H1 (cell line): Measurements from ENCODE around the gene APOM. TPM values are rescaled to one million over a fixed set of nuclear protein-coding genes. Genes with fewer than 3 reads are reported as not detected.

Experiments used
- CTCF ChIA-PET: fragments of 300-600 bp; sonication (Branson Sonifier 250); formaldehyde crosslinking; loops from one replicate; lab custom pipeline; 2021; ENCODE audit not compliant: partially characterized antibody; lab: Charles Lee
- POLR2A ChIA-PET: fragments of 300-600 bp; sonication (Branson Sonifier 250); formaldehyde crosslinking; loops from one replicate; lab custom pipeline; 2021; ENCODE audit warnings: inconsistent platforms; ENCODE audit not compliant: partially characterized antibody; lab: Charles Lee
- DNase-seq, 2 experiments: peaks; one replicate each; pipeline versions ENCODE4 v3.0.0 to v3.0.0-alpha.2; 2010 to 2022; ENCODE audit warnings: low spot score in 2 of 2, low read depth in 1 of 2, mixed read lengths in 1 of 2
- FAIRE-seq: peaks from 2 replicates; lab custom pipeline; 2011; peaks lifted over from hg19 to GRCh38; lab: Jason Lieb, UNC
- H2AFZ ChIP-seq: 2 replicates; pipeline ENCODE4 v1.8.1; 2012; ENCODE audit warnings: low read length, inconsistent platforms
- H2AK5ac ChIP-seq: 2 replicates; pipeline ENCODE4 v1.6.1; 2013; ENCODE audit warnings: low read depth, low read length
- H2BK120ac ChIP-seq: replicated peaks from 2 replicates; pipeline ENCODE3; 2013; ENCODE audit warnings: low read depth, low read length, inconsistent platforms
- H2BK12ac ChIP-seq: 2 replicates; pipeline ENCODE4 v1.6.1; 2013; ENCODE audit warnings: low read depth, low read length
- H2BK15ac ChIP-seq: 2 replicates; pipeline ENCODE4 v1.6.1; 2013; ENCODE audit warnings: low read length
- H2BK20ac ChIP-seq: 2 replicates; pipeline ENCODE4 v1.6.1; 2013; ENCODE audit warnings: low read length
- H2BK5ac ChIP-seq: 2 replicates; pipeline ENCODE4 v1.6.1; 2013; ENCODE audit warnings: low read depth, low read length
- H3K14ac ChIP-seq: 2 replicates; pipeline ENCODE4 v1.6.1; 2013; ENCODE audit warnings: inconsistent platforms; ENCODE audit not compliant: insufficient read length
- H3K18ac ChIP-seq: 2 replicates; pipeline ENCODE4 v1.6.1; 2013; ENCODE audit warnings: low read length; ENCODE audit errors: extremely low read depth
- H3K23ac ChIP-seq: 2 replicates; pipeline ENCODE4 v1.6.1; 2013; ENCODE audit warnings: inconsistent platforms; ENCODE audit not compliant: insufficient read length
- H3K23me2 ChIP-seq: 2 replicates; pipeline ENCODE4 v1.6.1; 2013; ENCODE audit warnings: low read depth, low read length
- H3K27ac ChIP-seq: 2 replicates; pipeline ENCODE4 v1.6.1; 2011; ENCODE audit warnings: low read depth, low read length, inconsistent platforms
- H3K27me3 ChIP-seq, 4 experiments: replicated peaks in 1 of 4; 1 replicate in 1 of 4; 2 replicates in 3 of 4; pipeline versions ENCODE4 v1.6.1 to v1.8.1; 2011 to 2013; ENCODE audit warnings: low read length in 3 of 4, mild to moderate bottlenecking in 3 of 4, inconsistent platforms in 2 of 4, mixed read lengths in 2 of 4, moderate library complexity in 1 of 4; ENCODE audit not compliant: control insufficient read depth in 3 of 4, insufficient read depth in 3 of 4; ENCODE audit errors: extremely low read depth in 1 of 4
- H3K36me3 ChIP-seq, 4 experiments: 2 replicates each; pipeline versions ENCODE4 v1.6.1 to v1.8.1; 2011 to 2013; ENCODE audit warnings: mild to moderate bottlenecking in 4 of 4, low read length in 3 of 4, moderate library complexity in 2 of 4, control low read depth in 1 of 4, inconsistent platforms in 1 of 4; ENCODE audit not compliant: insufficient read depth in 4 of 4, control insufficient read depth in 2 of 4
- H3K4ac ChIP-seq: replicated peaks from 2 replicates; pipeline ENCODE3; 2013; ENCODE audit warnings: low read length, low read depth, mixed read lengths, inconsistent platforms; ENCODE audit not compliant: insufficient read length
- H3K4me1 ChIP-seq, 4 experiments: replicated peaks in 1 of 4; 1 replicate in 1 of 4; 2 replicates in 3 of 4; pipeline versions ENCODE4 v1.6.1 to v1.8.1; 2011 to 2013; ENCODE audit warnings: low read length in 3 of 4, inconsistent platforms in 2 of 4, mixed read lengths in 1 of 4; ENCODE audit not compliant: insufficient read depth in 4 of 4, control insufficient read depth in 3 of 4
- H3K4me2 ChIP-seq, 2 experiments: 2 replicates each; pipeline versions ENCODE4 v1.6.1 to v1.8.1; 2011 to 2013; ENCODE audit warnings: low read depth in 2 of 2, low read length in 2 of 2, control low read depth in 1 of 2, inconsistent platforms in 1 of 2, mild to moderate bottlenecking in 1 of 2; ENCODE audit not compliant: insufficient read depth in 1 of 2
- H3K4me3 ChIP-seq, 4 experiments: fragments of 200-600, 300-600 bp in 1 of 4; sonication (generic), shearing (Covaris generic), sonication (Bioruptor Twin) in 1 of 4; 2 replicates each; pipeline versions ENCODE4 v1.5.1 to v1.8.1; 2011 to 2016; ENCODE audit warnings: low read length in 4 of 4, low read depth in 3 of 4, control low read depth in 2 of 4, inconsistent platforms in 2 of 4, mild to moderate bottlenecking in 2 of 4, mixed read lengths in 1 of 4, moderate library complexity in 1 of 4; ENCODE audit not compliant: insufficient read depth in 2 of 4; ENCODE audit errors: extremely low read depth in 1 of 4
- H3K56ac ChIP-seq: replicated peaks from 2 replicates; pipeline ENCODE3; 2013; ENCODE audit warnings: low read depth, mild to moderate bottlenecking, mixed read lengths, low read length, inconsistent platforms; ENCODE audit not compliant: insufficient read length
- H3K79me1 ChIP-seq: 2 replicates; pipeline ENCODE4 v1.6.1; 2013; ENCODE audit warnings: low read depth, low read length, control low read depth
- H3K79me2 ChIP-seq, 2 experiments: 2 replicates each; pipeline versions ENCODE4 v1.6.1 to v1.8.1; 2012 to 2013; ENCODE audit warnings: low read length in 2 of 2, mild to moderate bottlenecking in 2 of 2, inconsistent platforms in 1 of 2; ENCODE audit not compliant: insufficient read depth in 2 of 2, control insufficient read depth in 1 of 2
- H3K9ac ChIP-seq, 4 experiments: replicated peaks in 1 of 4; 1 replicate in 1 of 4; 2 replicates in 3 of 4; pipeline versions ENCODE4 v1.6.1 to v1.8.1; 2011 to 2013; ENCODE audit warnings: low read depth in 3 of 4, low read length in 3 of 4, control low read depth in 2 of 4, mild to moderate bottlenecking in 2 of 4, moderate library complexity in 2 of 4, inconsistent platforms in 1 of 4; ENCODE audit errors: extremely low read depth in 1 of 4
- H3K9me3 ChIP-seq, 2 experiments: 2 replicates each; pipeline versions ENCODE4 v1.6.1 to v1.8.1; 2012 to 2013; ENCODE audit warnings: mild to moderate bottlenecking in 2 of 2, moderate library complexity in 2 of 2, control low read depth in 1 of 2, inconsistent platforms in 1 of 2, low read depth in 1 of 2, low read length in 1 of 2, mixed read lengths in 1 of 2; ENCODE audit not compliant: insufficient read depth in 2 of 2
- H4K20me1 ChIP-seq, 2 experiments: replicated peaks in 1 of 2; 2 replicates each; pipeline versions ENCODE3 to v1.8.1; 2011 to 2013; ENCODE audit warnings: inconsistent platforms in 2 of 2, low read length in 2 of 2, mild to moderate bottlenecking in 1 of 2; ENCODE audit not compliant: insufficient read depth in 2 of 2, control insufficient read depth in 1 of 2
- H4K5ac ChIP-seq: 2 replicates; pipeline ENCODE4 v1.6.1; 2013; ENCODE audit warnings: low read length, low read depth, mixed read lengths, inconsistent platforms; ENCODE audit not compliant: insufficient read length
- H4K8ac ChIP-seq: 2 replicates; pipeline ENCODE4 v1.8.0; 2013; ENCODE audit warnings: mild to moderate bottlenecking, moderate library complexity, low read length, inconsistent platforms; ENCODE audit not compliant: insufficient read depth; ENCODE audit errors: extremely low read depth
- H4K91ac ChIP-seq: replicated peaks from 2 replicates; pipeline ENCODE3; 2013; ENCODE audit warnings: low read length, mixed read lengths, inconsistent platforms; ENCODE audit not compliant: insufficient read length
- CBX5 ChIP-seq: fragments of 300-800, 300-1000 bp; sonication (generic); IDR thresholded peaks from 2 replicates; pipeline ENCODE4 v1.7.1; 2016; ENCODE audit warnings: antibody characterized with exemption, low read length, low read depth
- GTF2F1 ChIP-seq: IDR thresholded peaks from 2 replicates; pipeline ENCODE4 v1.6.1; 2012; ENCODE audit warnings: low read depth, low read length, improper control_type of control experiment, borderline replicate concordance
- KDM4A ChIP-seq: IDR thresholded peaks from one replicate; pipeline ENCODE4 v1.7.1; 2012; ENCODE audit warnings: low read depth, mild to moderate bottlenecking, moderate library complexity, low read length, inconsistent platforms; ENCODE audit not compliant: severe bottlenecking
- RFX5 ChIP-seq: IDR thresholded peaks from 2 replicates; pipeline ENCODE4 v1.6.1; 2011; ENCODE audit warnings: low read depth, low read length, improper control_type of control experiment, borderline replicate concordance
- SIN3A ChIP-seq, 2 experiments: IDR thresholded peaks in 1 of 2; conservative IDR thresholded peaks in 1 of 2; 2 replicates each; pipeline ENCODE4 v1.6.1; 2011 to 2012; ENCODE audit warnings: low read length in 2 of 2, improper control_type of control experiment in 1 of 2, low read depth in 1 of 2, mild to moderate bottlenecking in 1 of 2
- SUZ12 ChIP-seq: fragments of 200-600 bp; sonication (generic); IDR thresholded peaks from 2 replicates; pipeline ENCODE4 v1.6.1; 2012; ENCODE audit warnings: mild to moderate bottlenecking, inconsistent platforms, low read length, moderate library complexity, mixed read lengths
- TBP ChIP-seq: IDR thresholded peaks from 2 replicates; pipeline ENCODE4 v1.6.1; 2011; ENCODE audit warnings: low read depth, low read length, improper control_type of control experiment
- WGBS, 2 experiments: shearing (Covaris generic) in 1 of 2; methylation state at CpG; one replicate each; pipeline versions ENCODE4 v1.1.6 to v1.1.7; 2013 to 2015; ENCODE audit warnings: low lambda C conversion rate in 2 of 2, mixed read lengths in 2 of 2, inconsistent platforms in 1 of 2, low coverage in 1 of 2, missing lambda C conversion rate in 1 of 2; ENCODE audit not compliant: insufficient replicate concordance in 2 of 2, insufficient coverage in 1 of 2, insufficient read length in 1 of 2; ENCODE audit errors: extremely low coverage in 1 of 2, missing lambda C conversion rate in 1 of 2; 5-methylcytosine and 5-hydroxymethylcytosine counted together
- polyA plus RNA-seq, 7 experiments: library from polyadenylated mRNA; depleted of rRNA in 3 of 7; stranded (reverse) in 5 of 7; unstranded in 2 of 7; fragments of >200 nt in 5 of 7; fragments of 200-250 nt in 2 of 7; gene quantifications; 1 replicate in 5 of 7; 2 replicates in 1 of 7; 4 replicates in 1 of 7; pipeline versions ENCODE4 v1.2.1 to v1.2.3, GENCODE V29; 2011 to 2013; ENCODE audit warnings: missing spikeins in 2 of 7, mixed read lengths in 2 of 7
- total RNA-seq: library from RNA; stranded (reverse); fragmentation: NEBNext Ultra II Directional; extraction: Animal tissue kit (Norgen Biotek cat#: 25700); gene quantifications from 2 replicates; pipeline ENCODE4 v1.2.1, GENCODE V29; 2021

Gene APOM
- total and polyA plus RNA-seq, 2 of the 8 experiments (the other 6 are each of a cell fraction or from before 2014, with no cell fraction given) = 3.4 to 12.0 TPM

GRCh38 chr6:31705931-31706330 is 50.2 kb downstream of the APOM start:
- Histone ChIP-seq H3K79me2 (peaks cover 0 to 7% of the 10 kb centered on the region in 2 experiments; a peak in 2 of 4 replicates), H4K5ac (no peak overlapping the region), H4K20me1 (no peaks in the 10 kb centered on the region), H3K79me1 (peaks cover 6% of the 10 kb centered on the region), H3K9ac (no peak overlapping the region), H2AFZ (no peak overlapping the region), H4K8ac (no peak overlapping the region), H2BK120ac (no peak overlapping the region), H3K23me2 (peaks cover 11% of the 10 kb centered on the region; the same call in 1 of the 2 replicates), H3K56ac (no peak overlapping the region), H3K27ac (no peak overlapping the region), H2BK12ac (no peak overlapping the region), H2BK15ac (no peak overlapping the region), H2AK5ac (no peak overlapping the region), H2BK5ac (no peak overlapping the region), H3K18ac (no peak overlapping the region), H3K4me2 (no peak overlapping the region), H3K4me1 (peaks cover 2 to 7% (median 4%) of the 10 kb centered on the region in 4 experiments; a peak in 5 of 7 replicates), H3K36me3 (no peaks in the 10 kb centered on the region; a peak in 1 of 8 replicates), H3K4ac (no peak overlapping the region), H3K27me3 (no peaks in the 10 kb centered on the region), H3K14ac (no peak overlapping the region), H3K23ac (no peak overlapping the region), H4K91ac (no peak overlapping the region), H3K4me3 (no peak overlapping the region), H3K9me3 (no peaks in the 10 kb centered on the region), H2BK20ac (no peak overlapping the region)
- DNase-seq (no peak), FAIRE-seq (no peak)
- CTCF ChIA-PET = interaction anchor here (1.1 to 1.2 kb wide), 2 partner anchors 16 to 64 kb away, joined by 3 read pairs; no protein-coding TSS in a partner anchor
- POLR2A ChIA-PET = interaction anchor here (1.1 kb wide), 1 partner anchor 34 kb away, joined by 5 read pairs; the partner anchor contains the start of gene MSH5
- 91% methylated on average over 5 of the region's 6 CpGs; no CpG with 5 or more reads in 1 of the 2 experiments for whole genome bisulfite sequencing, 2 experiments
- TF ChIP-seq TBP = no peak
- TF ChIP-seq SIN3A (conservative IDR thresholded peaks at IDR 0.05 in 1 of 2, IDR thresholded peaks at IDR 0.05 in 1 of 2; ENCODE audit: low read depth in 1 of 2, low read length in 2 of 2) = no peak
- TF ChIP-seq KDM4A = no peak
- TF ChIP-seq SUZ12 = no peak
- TF ChIP-seq CBX5 = no peak
- no peak for TF ChIP-seq RFX5
- no peak for TF ChIP-seq GTF2F1
